HG03469 (cell line): ENCODE results near the gene MDC1.

Experiments used
- ATAC-seq: cut with Tn5 transposase; IDR thresholded peaks from one replicate; pipeline ENCODE4 v1.9.1; 2021; ENCODE audit warnings: mild to moderate bottlenecking, moderate library complexity, moderate number of reproducible peaks; ENCODE audit not compliant: unreplicated experiment

Gene MDC1

GRCh38 chr6:30748851-30749540 lies 31.9 kb upstream of the MDC1 start:
- no peak for ATAC-seq

GRCh38 chr6:30747902-30748769 lies 31.1 kb upstream of the MDC1 start:
- ATAC-seq: no peak

- no peak for ATAC-seq
These were observed 30.2 kb upstream of the MDC1 start for GRCh38 chr6:30747300-30747687.

GRCh38 chr6:30744054-30744805 lies 27.1 kb upstream of the MDC1 start, which contains the start of gene IER3:
Gene IER3 (minus strand): TSS chr6:30744547. CDS start chr6:30744518, 29 bp downstream.
- no peak for ATAC-seq

GRCh38 chr6:30743099-30744053 lies 26.3 kb upstream of the MDC1 start:
- no peak for ATAC-seq

GRCh38 chr6:30742316-30743098 lies 25.4 kb upstream of the MDC1 start, which contains the start of gene FLOT1:
Gene FLOT1 (minus strand): TSS chr6:30742687. CDS start chr6:30742189, 498 bp downstream.
- ATAC-seq: no peak

- ATAC-seq: no peak
These were observed 24.8 kb upstream of the MDC1 start for GRCh38 chr6:30741789-30742315.

GRCh38 chr6:30741063-30741779 lies 24.1 kb upstream of the MDC1 start:
- ATAC-seq: no peak

- ATAC-seq: no peak
These were observed 23.4 kb upstream of the MDC1 start for GRCh38 chr6:30740540-30740870.

GRCh38 chr6:30738532-30738931 lies 21.5 kb upstream of the MDC1 start:
- no peak for ATAC-seq

- no peak for ATAC-seq
These were observed 18.7 kb upstream of the MDC1 start for GRCh38 chr6:30735668-30736314.

- no peak for ATAC-seq
These were observed 15.3 kb upstream of the MDC1 start for GRCh38 chr6:30732237-30732943.

GRCh38 chr6:30730601-30731435 lies 13.7 kb upstream of the MDC1 start:
- ATAC-seq: no peak

- ATAC-seq: no peak
These were observed 11.0 kb upstream of the MDC1 start for GRCh38 chr6:30727920-30728553.

GRCh38 chr6:30726506-30727413 lies 9.7 kb upstream of the MDC1 start:
- ATAC-seq: no peak
